Stimulated activated CD8-positive, alpha-beta memory T cell treated with anti-CD3 and anti-CD28 coated beads, Interleukin-7, amount 100 ng/mL, for 24 hours (primary cell): ENCODE data around the gene ATF7IP.
"Not testable (repeated sequence)": the region's sequence is repeated elsewhere in the genome, so short reads cannot be mapped to it uniquely, and the experiment has no call there.

Experiments used
- DNase-seq: peaks from one replicate; pipeline ENCODE4 v3.0.0-alpha.2; 2020; ENCODE audit warnings: low read depth

The ATF7IP gene

DNA sequence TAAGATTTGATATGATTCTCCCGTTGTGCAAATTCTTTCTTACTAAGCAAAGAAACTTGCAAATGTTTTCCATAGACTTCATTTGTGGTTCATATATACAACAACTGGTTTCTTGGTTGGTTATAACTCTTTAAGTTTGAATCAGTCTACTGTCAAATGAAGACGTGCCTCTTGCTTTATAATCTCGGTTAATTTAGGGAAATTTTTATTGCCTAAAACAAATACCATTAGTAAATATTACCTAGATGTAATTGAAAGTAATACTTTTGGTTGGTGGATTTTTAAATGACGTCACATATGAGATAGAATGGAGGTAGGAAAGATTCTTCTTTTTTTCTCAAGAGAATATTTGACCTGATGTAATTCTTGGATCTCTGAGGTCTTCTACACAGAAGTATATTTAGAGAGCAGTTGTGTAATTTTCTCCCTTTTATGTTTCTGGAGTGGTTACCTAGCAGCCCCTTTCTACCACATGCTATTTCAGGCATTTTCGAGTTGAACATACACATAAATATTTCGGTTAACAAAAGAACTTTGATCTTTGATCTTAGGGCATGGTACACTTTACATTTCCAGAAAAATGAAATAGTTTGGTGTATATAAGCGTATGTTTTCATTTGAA lies 1.7 kb downstream of the ATF7IP start:
- DNase-seq, result no peak

DNA sequence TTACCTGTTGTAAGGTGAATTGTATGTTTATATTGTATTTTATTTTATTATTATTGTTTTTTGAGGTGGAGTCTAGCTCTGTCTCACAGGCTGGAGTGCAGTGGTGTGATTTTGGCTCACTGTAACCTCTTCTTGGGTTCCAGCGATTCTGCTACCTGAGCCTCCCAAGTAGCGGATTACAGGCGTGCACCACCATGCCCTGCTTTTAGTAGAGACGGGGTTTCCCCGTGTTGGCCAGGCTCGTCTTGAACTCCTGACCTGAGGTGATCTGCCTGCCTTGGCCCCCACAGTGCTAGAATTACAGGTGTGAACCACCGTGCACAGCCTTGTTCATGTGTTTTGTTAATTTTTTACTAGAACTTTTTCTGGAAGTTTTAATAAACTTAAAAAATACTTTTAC lies 3.8 kb downstream of the ATF7IP start:
- DNase-seq, result no peak

GRCh38 chr12:14373217-14373616 lies 7.7 kb downstream of the ATF7IP start:
- DNase-seq, result no peak

- DNase-seq, result no peak
Observed at GRCh38 chr12:14379508-14379907, 14.0 kb downstream of the ATF7IP start.

GRCh38 chr12:14384783-14385638 lies 19.5 kb downstream of the ATF7IP start:
- DNase-seq, result no peak

- no peak for DNase-seq
Observed at GRCh38 chr12:14387219-14387871, 21.9 kb downstream of the ATF7IP start.

DNA sequence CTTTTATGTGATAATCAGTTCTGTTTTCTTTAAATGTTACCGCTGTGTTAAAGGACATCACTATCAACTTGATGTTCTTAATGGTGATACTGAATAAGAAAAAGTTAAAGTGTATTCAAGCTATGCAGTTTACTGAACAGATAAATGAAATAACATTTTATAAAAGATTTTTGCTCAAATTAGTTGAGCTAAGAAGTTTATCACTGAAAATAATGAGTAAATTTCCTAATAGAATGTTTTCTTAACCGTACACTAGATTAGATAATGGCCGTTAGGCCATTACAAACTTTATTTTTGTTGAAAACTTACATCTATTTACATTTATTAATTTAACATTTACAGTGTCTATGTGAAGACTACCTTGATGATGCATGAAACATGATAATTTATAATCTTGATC lies 25.0 kb downstream of the ATF7IP start:
- no peak for DNase-seq

- DNase-seq, result no peak
Observed at GRCh38 chr12:14390870-14391530, 25.5 kb downstream of the ATF7IP start.

DNA sequence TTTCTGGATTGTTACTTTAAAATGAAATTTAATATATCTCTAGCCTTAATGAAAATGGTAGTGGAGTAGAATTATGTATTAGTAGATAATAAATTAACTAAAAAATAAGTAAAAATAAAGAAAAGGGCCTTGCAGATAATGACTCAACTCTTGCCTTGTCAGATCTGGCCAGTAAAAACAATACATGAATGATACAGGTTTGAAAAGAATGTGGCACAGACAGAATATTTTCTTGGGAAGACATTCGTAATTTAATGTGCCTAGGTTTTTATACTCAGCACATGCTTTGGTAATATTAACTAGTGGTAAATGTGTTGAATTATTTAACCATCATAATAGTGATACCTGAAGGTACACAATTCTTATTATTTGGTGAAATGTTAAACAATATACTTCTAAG lies 28.3 kb downstream of the ATF7IP start:
- DNase-seq, result no peak

DNA sequence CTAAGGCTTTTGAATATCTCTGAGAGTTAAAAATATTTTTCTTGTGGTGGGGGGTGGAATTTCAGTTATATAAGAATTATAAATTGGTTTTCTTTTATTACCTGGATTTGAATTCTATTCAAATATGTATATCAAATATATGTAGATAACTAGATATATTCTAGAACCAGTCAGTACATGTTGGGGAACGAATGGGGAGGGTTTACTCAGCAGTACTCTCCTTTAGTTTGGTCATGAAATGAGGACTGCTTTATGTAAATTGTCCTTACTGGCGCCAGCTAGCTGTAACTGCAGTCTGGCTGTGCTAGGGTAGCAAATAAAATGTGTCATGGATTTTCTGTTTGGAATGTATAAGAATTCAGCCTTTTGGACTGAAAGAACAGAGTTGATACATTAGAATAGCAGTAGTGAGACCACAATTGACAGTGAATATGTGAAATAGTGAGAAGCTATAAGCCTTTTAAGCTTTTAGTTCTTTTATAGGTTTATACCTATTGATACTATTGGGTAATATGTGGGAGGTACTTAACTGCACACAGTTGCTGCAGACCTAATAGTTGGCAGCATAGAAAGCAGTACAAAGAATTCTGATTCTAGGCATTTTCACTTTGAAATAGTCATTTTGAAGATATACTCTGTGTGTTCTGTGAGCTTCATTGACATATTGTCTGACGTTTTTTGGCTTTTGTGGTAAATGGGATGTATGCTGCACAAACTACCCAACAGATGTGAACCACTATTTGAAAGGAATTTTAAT lies 29.0 kb downstream of the ATF7IP start:
- no peak for DNase-seq

DNA sequence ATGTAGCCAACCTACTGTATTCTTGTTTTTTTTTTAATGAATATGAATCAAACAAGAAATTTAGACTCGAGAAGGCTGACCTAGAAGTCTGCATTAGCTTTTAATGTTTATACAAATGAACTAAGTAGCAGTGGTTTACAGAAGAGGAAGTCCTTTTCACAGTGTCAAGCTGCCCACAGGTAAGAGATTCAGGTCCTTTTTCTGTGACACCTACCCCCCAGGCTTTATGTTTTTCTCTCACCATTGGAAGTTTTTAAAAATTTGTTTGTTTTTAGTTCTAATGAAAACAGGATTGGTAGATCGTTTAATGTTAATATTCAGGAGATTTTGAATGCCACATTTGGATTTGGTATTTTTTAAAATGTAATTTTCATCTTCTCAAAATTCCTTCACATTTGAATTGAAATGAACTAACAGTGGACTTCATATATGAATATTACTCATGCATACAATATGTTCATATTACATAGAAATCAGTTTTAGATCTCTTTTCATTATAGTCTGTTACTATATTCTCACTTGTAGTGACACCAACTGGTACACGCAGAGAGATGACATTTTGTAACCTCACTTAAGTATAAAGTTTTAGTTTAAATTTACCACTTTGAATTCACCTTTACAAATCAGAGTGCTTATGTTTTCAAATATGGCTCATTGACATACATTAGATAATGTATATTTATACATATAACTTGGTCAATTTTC lies 29.7 kb downstream of the ATF7IP start:
- DNase-seq, result no peak

DNA sequence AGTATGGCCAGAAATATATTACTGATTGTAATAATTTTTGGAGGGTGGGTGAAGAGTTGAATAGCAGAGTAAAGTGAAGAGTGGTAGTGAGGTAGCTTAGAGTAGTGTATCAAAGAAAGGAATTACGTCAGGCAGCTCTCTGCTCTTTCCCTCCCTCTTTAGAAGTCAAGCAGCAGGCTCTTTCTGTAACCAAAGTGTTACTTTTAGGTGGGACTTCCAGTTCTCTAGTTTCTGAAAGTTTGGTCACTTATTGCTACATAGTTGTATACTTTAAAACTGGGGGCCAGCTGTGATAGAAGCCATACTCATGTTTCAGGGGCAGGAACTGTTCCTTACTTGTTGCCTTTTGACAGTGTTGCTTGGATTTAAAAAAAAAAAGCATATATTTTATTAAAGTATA lies 30.6 kb downstream of the ATF7IP start:
- no peak for DNase-seq

DNA sequence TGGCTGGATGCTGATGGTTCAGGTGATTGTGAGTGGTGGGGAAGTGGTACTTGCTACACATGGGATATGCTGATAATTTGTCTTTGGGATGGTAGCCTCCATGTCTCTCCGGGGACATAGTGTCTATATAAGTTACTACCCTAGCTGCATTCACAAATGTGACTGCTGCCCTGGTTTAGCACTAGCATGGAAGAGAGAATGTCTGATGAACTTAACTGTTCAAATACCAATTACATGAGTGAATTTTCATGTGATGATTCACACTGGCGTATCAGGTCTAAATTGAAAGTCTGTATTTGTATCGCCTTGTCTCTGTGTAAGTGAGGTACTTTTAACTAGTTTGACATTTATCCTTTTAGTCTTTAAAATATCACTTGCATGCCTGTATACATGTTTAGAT lies 34.4 kb downstream of the ATF7IP start:
- no peak for DNase-seq

DNA sequence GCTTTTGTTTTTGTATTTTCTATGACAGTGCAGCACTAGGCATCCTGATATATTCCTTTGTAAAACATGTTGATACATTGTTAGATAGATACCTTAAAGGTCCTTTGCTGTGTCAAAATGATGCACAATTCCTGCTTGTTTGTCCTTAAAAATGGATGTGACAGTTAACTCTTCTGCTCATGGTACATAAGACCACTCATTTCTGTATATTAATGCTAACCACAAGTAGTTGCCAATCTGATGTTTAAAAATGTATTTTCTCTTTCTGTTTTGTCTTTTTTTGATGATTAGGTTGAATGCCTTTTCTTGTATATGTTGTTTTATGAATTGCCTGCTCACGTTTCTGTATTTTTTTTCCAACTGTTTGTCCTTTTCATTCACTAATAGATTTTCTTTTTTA lies 35.1 kb downstream of the ATF7IP start:
- DNase-seq, result no peak

- DNase-seq, result not testable (repeated sequence)
Observed at GRCh38 chr12:14401267-14401666, 35.8 kb downstream of the ATF7IP start.

DNA sequence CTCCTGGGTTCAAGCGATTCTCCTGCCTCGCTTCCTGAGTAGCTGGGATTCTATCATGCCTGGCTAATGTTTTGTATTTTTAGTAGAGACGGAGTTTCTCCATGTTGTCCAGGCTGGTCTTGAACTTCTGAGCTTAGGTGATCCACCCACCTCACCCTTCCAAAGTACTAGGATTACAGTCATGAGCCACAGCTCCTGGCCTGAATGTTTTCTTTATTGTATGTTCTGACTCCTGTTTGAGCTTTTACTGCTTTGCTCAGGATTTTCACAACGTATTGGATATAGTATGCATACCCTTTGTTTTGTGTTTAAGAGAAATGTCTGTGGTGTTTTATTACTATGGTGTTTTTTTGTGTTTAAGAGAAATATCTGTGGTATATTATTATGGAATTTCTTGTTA lies 37.2 kb downstream of the ATF7IP start:
- no peak for DNase-seq

DNA sequence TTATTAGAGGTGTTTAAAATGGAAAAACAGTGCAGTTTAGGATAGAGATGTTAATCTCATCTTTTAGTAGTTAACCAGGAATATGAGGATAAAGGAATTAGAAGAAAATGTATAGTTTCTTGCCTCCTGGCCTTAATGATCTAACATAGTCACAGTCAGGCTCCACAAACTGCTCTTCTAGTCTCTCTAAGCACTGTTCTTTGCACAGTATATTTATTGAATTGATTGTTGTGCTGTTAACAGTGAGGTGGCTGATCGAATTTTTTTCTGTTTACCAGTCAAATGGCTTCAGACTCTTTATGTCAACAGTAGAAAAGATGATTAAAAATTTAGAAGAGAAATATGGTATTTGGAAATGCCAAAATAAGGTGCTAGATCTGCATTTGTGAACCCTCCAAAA lies 37.8 kb downstream of the ATF7IP start:
- no peak for DNase-seq

- DNase-seq, result no peak
Observed at GRCh38 chr12:14403711-14404196, 38.3 kb downstream of the ATF7IP start.

DNA sequence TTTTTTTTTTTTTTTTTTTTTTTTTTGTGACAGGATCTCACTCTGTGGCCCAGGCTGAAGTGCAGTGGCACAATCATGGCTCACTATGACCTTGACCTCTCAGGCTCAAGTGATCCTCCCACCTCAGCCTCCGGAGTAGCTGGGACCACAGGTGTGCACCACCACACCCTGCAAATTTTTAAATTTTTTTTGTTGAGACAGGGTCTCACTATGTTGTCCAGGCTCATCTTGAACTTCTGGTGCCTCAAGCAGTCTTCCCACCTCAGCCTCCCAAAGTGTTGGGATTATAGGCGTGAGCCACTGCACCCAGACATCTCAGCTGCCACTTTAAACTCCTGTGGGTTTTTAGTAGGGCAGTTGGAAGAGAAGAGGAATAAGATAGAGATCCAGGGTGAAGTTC lies 39.9 kb downstream of the ATF7IP start:
- DNase-seq, result not testable (repeated sequence)

DNA sequence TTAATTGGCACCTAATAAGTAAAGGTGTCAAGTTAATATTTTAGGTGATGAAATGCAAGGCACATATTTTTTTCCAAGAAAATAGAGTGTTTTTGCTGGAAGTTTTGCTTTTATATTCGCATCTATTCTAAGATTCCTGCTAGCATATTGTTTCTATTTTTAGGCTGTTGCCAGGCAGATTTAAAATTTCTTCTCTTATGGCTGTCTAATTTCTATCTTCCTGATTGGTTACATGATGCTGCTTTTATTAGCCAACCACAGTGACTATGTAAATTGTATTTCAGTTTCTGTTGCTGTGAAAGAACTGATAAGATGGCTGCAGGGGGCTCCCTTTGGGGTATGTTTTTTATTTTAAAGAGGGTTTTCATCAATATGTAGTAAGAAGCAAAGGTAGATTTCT lies 42.7 kb downstream of the ATF7IP start:
- no peak for DNase-seq

DNA sequence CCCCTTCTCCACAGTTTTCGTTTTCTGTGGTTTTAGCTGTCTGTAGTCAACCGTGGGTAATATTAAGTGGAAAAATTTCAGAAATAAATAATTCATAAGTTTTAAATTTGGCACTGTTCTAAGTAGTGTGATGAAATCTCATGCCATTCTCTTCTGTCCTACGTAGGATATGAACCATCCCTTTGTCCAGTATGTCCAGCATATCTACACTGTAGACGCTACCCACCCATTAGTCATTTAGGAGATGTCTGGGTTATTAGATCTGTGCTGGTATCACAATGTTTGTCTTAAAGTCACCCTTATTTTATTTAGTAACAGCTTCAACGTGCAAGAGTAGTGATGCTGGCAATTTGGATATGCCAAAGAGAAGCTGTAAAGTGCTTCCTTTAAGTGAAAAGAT lies 44.7 kb downstream of the ATF7IP start:
- DNase-seq, result no peak
